LNCAP (cell line): Measurements from ENCODE around the gene JMJD6.

Experiments
- TF ChIP-seq, protein P1 (sequence below): fragments of 450-650 bp; IDR thresholded peaks from 2 replicates; pipeline ENCODE4 v1.5.1; 2017; ENCODE audit warnings: mild to moderate bottlenecking

Gene JMJD6

DNA sequence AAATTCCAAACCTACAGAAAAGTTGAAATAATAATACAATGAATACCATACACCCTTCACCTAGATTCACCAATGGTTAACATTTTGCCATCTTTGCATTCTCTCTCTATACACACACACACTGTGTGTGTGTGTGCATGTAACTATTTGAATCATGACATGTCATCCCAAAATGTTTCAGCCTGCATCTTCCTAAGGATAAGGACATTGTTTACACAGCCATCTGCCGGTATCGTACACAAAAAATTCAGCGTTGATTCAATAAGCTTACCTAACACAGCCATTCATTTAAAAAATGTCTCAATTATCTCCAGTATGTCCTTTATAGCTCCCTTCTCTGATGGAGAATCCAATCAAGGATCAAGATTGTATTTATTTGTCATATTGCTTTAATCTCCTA lies 19.6 kb downstream of the JMJD6 start:
- TF ChIP-seq, protein P1, sequence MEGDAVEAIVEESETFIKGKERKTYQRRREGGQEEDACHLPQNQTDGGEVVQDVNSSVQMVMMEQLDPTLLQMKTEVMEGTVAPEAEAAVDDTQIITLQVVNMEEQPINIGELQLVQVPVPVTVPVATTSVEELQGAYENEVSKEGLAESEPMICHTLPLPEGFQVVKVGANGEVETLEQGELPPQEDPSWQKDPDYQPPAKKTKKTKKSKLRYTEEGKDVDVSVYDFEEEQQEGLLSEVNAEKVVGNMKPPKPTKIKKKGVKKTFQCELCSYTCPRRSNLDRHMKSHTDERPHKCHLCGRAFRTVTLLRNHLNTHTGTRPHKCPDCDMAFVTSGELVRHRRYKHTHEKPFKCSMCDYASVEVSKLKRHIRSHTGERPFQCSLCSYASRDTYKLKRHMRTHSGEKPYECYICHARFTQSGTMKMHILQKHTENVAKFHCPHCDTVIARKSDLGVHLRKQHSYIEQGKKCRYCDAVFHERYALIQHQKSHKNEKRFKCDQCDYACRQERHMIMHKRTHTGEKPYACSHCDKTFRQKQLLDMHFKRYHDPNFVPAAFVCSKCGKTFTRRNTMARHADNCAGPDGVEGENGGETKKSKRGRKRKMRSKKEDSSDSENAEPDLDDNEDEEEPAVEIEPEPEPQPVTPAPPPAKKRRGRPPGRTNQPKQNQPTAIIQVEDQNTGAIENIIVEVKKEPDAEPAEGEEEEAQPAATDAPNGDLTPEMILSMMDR, result no peak

DNA sequence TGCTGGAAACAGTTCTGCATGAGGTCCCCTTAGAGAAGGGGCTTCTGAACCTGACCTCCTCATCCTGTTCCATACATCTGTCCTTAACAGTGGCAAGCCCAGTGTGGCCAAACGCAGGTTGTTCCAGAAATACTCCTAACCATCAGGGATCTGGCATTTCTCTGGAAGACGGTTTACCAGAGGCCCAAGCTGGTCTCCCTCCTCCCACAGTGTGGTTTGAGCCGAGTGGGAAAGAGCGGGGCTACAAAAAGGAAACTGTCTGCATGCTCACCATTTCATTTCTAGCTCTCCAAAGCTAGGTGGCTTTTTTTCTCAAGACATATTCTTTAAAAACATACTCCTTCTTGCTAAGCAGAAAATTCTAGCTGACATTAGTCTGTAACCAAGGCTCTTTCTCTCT lies 21.6 kb downstream of the JMJD6 start:
- TF ChIP-seq, protein P1, result no peak

GRCh38 chr17:76702941-76703637 lies 23.3 kb downstream of the JMJD6 start:
- TF ChIP-seq, protein P1, result no peak

DNA sequence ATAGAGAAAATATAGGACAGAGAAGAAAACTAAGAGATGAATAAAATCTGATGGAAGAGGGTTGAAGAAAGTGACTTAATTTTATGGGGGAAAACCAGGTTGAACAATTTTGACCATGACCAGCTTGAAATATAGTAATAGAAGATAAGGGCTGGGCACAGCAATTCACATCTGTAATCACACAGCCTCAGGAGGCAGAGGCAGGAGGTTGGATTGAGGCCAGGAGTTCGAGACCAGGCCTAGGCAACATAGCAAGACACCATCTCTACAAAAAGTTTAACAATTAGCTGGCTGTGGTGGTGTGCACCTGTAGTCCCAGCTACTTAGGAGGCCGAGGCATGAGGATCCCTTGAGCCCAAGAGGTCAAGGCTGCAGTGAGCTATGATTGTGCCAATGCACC lies 24.3 kb downstream of the JMJD6 start:
- TF ChIP-seq, protein P1, result no peak

DNA sequence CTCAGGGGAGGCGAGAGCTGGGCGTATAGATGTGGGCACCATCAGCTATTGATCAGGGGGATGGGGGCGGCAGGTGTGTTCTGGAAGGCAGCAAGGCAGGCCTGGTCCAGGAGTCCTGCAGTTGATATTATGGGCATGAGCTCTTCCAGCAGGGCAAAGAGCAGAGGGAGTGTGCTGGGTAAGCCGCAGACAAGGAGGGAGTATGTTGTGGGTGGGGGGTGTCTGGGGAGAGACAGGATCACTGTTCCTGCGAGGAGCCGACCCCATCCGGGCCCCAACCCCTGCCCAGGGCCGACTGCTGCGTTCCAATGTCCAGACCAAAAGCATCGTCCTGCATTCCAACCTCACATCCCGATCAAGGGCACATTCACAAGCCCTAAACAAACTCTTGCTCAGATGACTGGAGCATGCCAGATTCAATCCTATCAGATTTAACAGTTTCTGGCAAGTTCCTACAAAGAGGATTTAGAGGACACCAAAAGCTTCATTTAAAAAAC lies 24.9 kb downstream of the JMJD6 start:
- TF ChIP-seq, protein P1, result no peak

GRCh38 chr17:76700617-76701470 lies 25.6 kb downstream of the JMJD6 start:
- TF ChIP-seq, protein P1, result no peak

DNA sequence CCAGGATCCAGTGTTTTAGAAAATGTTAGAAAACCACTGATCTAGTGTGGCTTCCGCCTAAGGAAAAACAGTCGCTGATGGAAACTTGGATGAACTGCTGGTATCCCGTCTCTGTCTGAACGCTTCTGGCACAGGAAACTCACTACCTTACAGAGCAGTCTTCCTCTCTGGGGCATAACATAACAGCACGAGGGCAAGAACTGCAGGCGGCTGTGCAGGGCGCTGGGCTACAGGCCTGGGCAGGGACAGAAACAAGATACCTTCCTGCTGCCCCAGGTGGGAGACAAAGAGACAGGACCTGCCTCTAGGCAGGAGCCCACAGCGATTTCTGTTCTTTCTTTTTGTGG lies 26.2 kb downstream of the JMJD6 start:
- TF ChIP-seq, protein P1, result no peak
